Measurements from ENCODE around the gene SNX11.

SNX11 gene

GRCh38 chr17:48161127-48161905 is 53.8 kb downstream of the SNX11 start:
- Histone ChIP-seq H3K27ac (replicated peaks) (no peak overlapping the region), H3K4me3 (replicated peaks; ENCODE audit: insufficient read depth, low read length) (no peak overlapping the region), H3K27me3 (ENCODE audit: insufficient read depth, poor library complexity, severe bottlenecking) (peaks cover 7% of the 10 kb centered on the region)
- no peak for DNase-seq (ENCODE audit: low read depth in 1 of 2, low spot score in 1 of 2)
- TF ChIP-seq GABPA (IDR thresholded peaks at IDR 0.05; ENCODE audit: low read depth) = no peak
- no peak for TF ChIP-seq CTCF (IDR thresholded peaks at IDR 0.05; ENCODE audit: insufficient read depth, low read length)
- TF ChIP-seq REST (IDR thresholded peaks at IDR 0.05; ENCODE audit: insufficient replicate concordance, low read depth) = no peak
- TF ChIP-seq SPI1 (IDR thresholded peaks at IDR 0.05; ENCODE audit: borderline replicate concordance, low read depth) = no peak
- no peak for TF ChIP-seq POLR2AphosphoS5 (IDR thresholded peaks at IDR 0.05; ENCODE audit: low read depth)

GRCh38 chr17:48162306-48162934 is 54.9 kb downstream of the SNX11 start:
- H3K27me3 ChIP-seq (ENCODE audit: insufficient read depth, poor library complexity, severe bottlenecking) = peaks cover 5% of the 10 kb centered on the region
- TF ChIP-seq CTCF (IDR thresholded peaks at IDR 0.05; ENCODE audit: insufficient read depth, low read length) (no peak), GABPA (IDR thresholded peaks at IDR 0.05; ENCODE audit: low read depth) (no peak), POLR2AphosphoS5 (IDR thresholded peaks at IDR 0.05; ENCODE audit: low read depth) (no peak), SPI1 (IDR thresholded peaks at IDR 0.05; ENCODE audit: borderline replicate concordance, low read depth) (no peak), REST (IDR thresholded peaks at IDR 0.05; ENCODE audit: insufficient replicate concordance, low read depth) (no peak)
- no peak overlapping the region for H3K27ac ChIP-seq (replicated peaks)
- DNase-seq (ENCODE audit: low read depth in 1 of 2, low spot score in 1 of 2) = no peak
- H3K4me3 ChIP-seq (replicated peaks; ENCODE audit: insufficient read depth, low read length) = no peak overlapping the region

- H3K4me3 ChIP-seq (replicated peaks; ENCODE audit: insufficient read depth, low read length) = no peak overlapping the region
- peaks cover 5% of the 10 kb centered on the region for H3K27me3 ChIP-seq (ENCODE audit: insufficient read depth, poor library complexity, severe bottlenecking)
- no peak overlapping the region for H3K27ac ChIP-seq (replicated peaks)
- no peak for TF ChIP-seq REST (IDR thresholded peaks at IDR 0.05; ENCODE audit: insufficient replicate concordance, low read depth)
- TF ChIP-seq POLR2AphosphoS5 (IDR thresholded peaks at IDR 0.05; ENCODE audit: low read depth) = no peak
- no peak for TF ChIP-seq SPI1 (IDR thresholded peaks at IDR 0.05; ENCODE audit: borderline replicate concordance, low read depth)
- no peak for TF ChIP-seq GABPA (IDR thresholded peaks at IDR 0.05; ENCODE audit: low read depth)
- no peak for TF ChIP-seq CTCF (IDR thresholded peaks at IDR 0.05; ENCODE audit: insufficient read depth, low read length)
- no peak for DNase-seq (ENCODE audit: low read depth in 1 of 2, low spot score in 1 of 2)
Measured at GRCh38 chr17:48162946-48163506, 55.5 kb downstream of the SNX11 start.

All from HL-60 (cell line).